ENCODE measurements around the gene ANKIB1. TPM values are rescaled to one million over a fixed set of nuclear protein-coding genes. Genes with fewer than 3 reads are reported as not detected.

ANKIB1 gene
- total and polyA plus RNA-seq, 7 donors = 4.9 to 31.9 (median 23.3) TPM

DNA sequence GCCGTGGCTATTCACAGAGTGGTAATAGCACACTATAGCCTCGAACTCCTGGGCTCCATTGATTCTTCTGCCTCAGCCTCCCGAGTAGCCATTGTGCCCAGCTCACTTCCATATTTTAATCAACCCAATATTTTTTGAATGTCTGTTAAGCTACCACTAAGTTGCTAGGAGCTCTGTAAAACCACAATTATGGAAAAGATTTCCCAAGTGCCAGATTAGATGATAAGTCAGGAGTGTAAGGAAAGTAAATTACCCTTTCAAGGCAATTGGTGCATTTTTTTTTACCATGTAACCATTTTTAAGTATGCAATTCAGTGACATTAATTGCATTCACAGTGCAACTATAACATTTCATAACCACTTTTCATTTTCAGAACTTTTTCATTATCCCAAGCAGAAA, 114.0 kb downstream of the ANKIB1 start:
- Histone ChIP-seq H3K36me3 (ENCODE audit: insufficient read depth in 1 of 2, low read depth in 1 of 2) (peaks cover 0 to 38% of the 10 kb centered on the region in 2 donors), H3K27ac (no peak overlapping the region), H3K4me1 (peaks cover 3% of the 10 kb centered on the region), H3K9me3 (no peaks in the 10 kb centered on the region), H3K27me3 (ENCODE audit: insufficient read depth in 3 of 3, low read length in 2 of 3) (no peaks in the 10 kb centered on the region), H3K4me3 (no peak overlapping the region)
- DNase-seq (no peak), ATAC-seq (no peak)
- WGBS, 3 donors = 96 to 97% (median 96%) methylated on average over 3 of the region's 3 CpGs
- TF ChIP-seq, protein P1, sequence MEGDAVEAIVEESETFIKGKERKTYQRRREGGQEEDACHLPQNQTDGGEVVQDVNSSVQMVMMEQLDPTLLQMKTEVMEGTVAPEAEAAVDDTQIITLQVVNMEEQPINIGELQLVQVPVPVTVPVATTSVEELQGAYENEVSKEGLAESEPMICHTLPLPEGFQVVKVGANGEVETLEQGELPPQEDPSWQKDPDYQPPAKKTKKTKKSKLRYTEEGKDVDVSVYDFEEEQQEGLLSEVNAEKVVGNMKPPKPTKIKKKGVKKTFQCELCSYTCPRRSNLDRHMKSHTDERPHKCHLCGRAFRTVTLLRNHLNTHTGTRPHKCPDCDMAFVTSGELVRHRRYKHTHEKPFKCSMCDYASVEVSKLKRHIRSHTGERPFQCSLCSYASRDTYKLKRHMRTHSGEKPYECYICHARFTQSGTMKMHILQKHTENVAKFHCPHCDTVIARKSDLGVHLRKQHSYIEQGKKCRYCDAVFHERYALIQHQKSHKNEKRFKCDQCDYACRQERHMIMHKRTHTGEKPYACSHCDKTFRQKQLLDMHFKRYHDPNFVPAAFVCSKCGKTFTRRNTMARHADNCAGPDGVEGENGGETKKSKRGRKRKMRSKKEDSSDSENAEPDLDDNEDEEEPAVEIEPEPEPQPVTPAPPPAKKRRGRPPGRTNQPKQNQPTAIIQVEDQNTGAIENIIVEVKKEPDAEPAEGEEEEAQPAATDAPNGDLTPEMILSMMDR (IDR thresholded peaks at IDR 0.05) = no peak
- intact Hi-C loops (cut with DNase I) = no loop called here

DNA sequence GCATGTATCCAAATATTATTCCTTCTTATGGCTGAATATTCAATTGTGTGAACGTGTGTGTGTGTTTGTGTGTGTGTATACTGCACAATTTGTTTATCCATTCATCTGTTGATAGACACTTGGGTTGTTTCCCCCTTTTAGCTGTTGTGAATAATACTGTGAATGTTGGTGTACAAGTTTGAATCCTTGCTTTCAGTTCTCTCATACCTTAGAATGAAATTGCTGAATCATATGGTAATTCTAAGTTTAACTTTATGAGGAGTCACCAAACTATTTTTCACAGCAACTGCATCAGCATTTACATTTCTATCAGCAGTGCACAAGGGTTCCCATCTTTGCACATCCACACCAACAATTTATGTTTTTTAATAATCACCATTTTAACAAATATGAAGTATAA, 114.6 kb downstream of the ANKIB1 start:
- Histone ChIP-seq H3K4me1 (peaks cover 3% of the 10 kb centered on the region), H3K27me3 (ENCODE audit: insufficient read depth in 3 of 3, low read length in 2 of 3) (no peaks in the 10 kb centered on the region), H3K9me3 (no peaks in the 10 kb centered on the region), H3K4me3 (no peak overlapping the region), H3K27ac (no peak overlapping the region), H3K36me3 (ENCODE audit: insufficient read depth in 1 of 2, low read depth in 1 of 2) (peaks cover 0 to 32% of the 10 kb centered on the region in 2 donors)
- no peak for DNase-seq
- WGBS, 3 donors = 90 to 100% (median 93%) methylated on average over 1 of the region's 1 CpG
- intact Hi-C loops (cut with DNase I) = no loop called here
- ATAC-seq = no peak
- TF ChIP-seq, protein P1 (IDR thresholded peaks at IDR 0.05) = no peak

DNA sequence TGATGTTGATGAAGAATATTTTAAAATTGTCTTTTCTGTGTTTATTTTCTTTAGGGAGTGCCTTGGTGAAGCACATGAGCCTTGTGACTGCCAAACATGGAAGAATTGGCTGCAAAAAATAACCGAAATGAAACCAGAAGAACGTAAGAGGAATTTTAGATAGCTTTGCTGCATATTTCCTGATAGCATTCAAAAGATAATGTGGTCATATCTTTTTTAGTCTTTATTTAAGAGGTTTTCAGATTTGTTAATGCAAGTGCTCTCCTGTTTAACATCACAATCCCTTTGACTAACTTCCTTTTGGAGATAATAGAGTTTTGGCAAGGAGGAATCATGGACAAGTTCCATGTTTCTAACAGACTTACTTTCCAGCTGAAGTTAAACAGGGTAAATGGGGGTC, 116.4 kb downstream of the ANKIB1 start:
- DNase-seq (no peak), ATAC-seq (no peak)
- H3K27ac ChIP-seq = no peak overlapping the region
- H3K36me3 ChIP-seq (ENCODE audit: insufficient read depth in 1 of 2, low read depth in 1 of 2) = peaks cover 0 to 26% of the 10 kb centered on the region in 2 donors
- H3K9me3 ChIP-seq = no peaks in the 10 kb centered on the region
- no peak overlapping the region for H3K4me3 ChIP-seq
- TF ChIP-seq, protein P1 (IDR thresholded peaks at IDR 0.05) = no peak
- WGBS, 3 donors = 96 to 98% (median 98%) methylated on average over 2 of the region's 2 CpGs
- peaks cover 3% of the 10 kb centered on the region for H3K4me1 ChIP-seq
- no peaks in the 10 kb centered on the region for H3K27me3 ChIP-seq (ENCODE audit: insufficient read depth in 3 of 3, low read length in 2 of 3)
- intact Hi-C loops (cut with DNase I) = no loop called here

DNA sequence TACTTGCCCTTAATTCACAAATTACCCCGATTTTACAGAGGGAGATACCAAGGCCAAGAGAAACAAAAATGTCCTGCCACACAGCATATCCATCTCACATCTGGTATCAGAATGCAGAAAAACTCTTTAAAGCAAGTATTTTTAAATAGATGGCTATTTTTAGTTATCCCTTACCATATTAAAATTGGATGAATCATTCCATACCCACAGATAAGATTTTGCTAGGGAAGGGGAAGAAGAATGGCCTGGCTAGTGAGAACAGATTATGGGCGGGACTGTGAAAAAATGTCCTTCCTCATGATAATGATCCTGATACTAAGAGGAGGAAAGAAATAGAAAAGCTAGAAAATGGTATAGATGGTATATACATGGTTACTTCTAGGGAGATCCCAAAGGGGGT, 121.0 kb downstream of the ANKIB1 start:
- no peaks in the 10 kb centered on the region for H3K27me3 ChIP-seq (ENCODE audit: insufficient read depth in 3 of 3, low read length in 2 of 3)
- 95 to 99% (median 97%) methylated on average over 2 of the region's 2 CpGs for WGBS, 3 donors
- H3K36me3 ChIP-seq (ENCODE audit: insufficient read depth in 1 of 2, low read depth in 1 of 2) = peaks cover 0 to 30% of the 10 kb centered on the region in 2 donors
- intact Hi-C loops (cut with DNase I) = no loop called here
- no peak for ATAC-seq
- H3K9me3 ChIP-seq = no peaks in the 10 kb centered on the region
- no peak overlapping the region for H3K4me3 ChIP-seq
- H3K4me1 ChIP-seq = no peaks in the 10 kb centered on the region
- TF ChIP-seq, protein P1 (IDR thresholded peaks at IDR 0.05) = no peak
- no peak overlapping the region for H3K27ac ChIP-seq
- DNase-seq = no peak

DNA sequence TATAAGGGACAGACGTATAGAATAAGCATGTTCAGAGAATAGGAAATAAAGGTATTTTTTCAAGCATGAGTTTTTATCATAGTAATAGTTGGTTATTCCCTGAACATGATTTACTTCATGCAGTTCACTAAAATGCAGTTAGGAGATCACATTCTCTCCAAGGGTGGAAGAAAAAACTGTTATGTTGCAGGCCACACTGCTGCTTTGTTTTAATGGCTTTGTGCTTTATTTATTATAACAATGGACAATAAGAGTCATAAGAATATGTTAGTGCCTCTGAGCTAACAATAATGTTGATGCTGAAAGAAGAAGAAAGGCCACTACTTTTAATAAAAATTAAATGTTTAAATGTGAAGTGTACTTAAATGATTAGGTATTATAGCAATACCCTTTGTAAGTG, 123.0 kb downstream of the ANKIB1 start:
- no peaks in the 10 kb centered on the region for H3K4me1 ChIP-seq
- 83 to 100% (median 93%) methylated on average over 1 of the region's 1 CpG for WGBS, 3 donors
- no peaks in the 10 kb centered on the region for H3K9me3 ChIP-seq
- DNase-seq (no peak), ATAC-seq (no peak)
- peaks cover 0 to 29% of the 10 kb centered on the region in 2 donors for H3K36me3 ChIP-seq (ENCODE audit: insufficient read depth in 1 of 2, low read depth in 1 of 2)
- H3K27me3 ChIP-seq (ENCODE audit: insufficient read depth in 3 of 3, low read length in 2 of 3) = no peaks in the 10 kb centered on the region
- TF ChIP-seq, protein P1 (IDR thresholded peaks at IDR 0.05) = no peak
- H3K27ac ChIP-seq = no peak overlapping the region
- H3K4me3 ChIP-seq = no peak overlapping the region
- intact Hi-C loops (cut with DNase I) = no loop called here
